Measurements from ENCODE around the gene RSRC1.

RSRC1 gene

DNA sequence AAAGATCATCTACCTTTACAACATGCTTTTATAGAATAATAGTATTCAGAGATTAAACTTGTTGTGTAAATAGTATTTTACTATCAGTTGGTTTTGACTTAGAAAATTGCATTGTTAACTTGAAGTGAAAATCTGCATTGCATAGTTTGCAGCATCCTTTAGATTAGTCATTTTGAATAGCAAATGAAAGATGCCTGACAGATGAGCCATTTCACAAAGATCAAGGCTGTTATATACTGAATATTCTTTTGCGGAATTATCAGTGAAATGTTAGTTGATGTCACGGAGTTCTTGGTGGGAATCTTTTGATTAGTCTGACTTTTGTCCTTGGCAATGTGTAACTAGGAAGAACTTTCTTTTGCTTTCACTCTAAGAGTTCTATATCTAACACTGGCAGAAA, 24.5 kb downstream of the RSRC1 start:
- no peak for DNase-seq
- no peak for ATAC-seq
- no peaks in the 10 kb centered on the region for H3K9me3 Mint-ChIP-seq
- no peak overlapping the region for H3K27ac Mint-ChIP-seq
- peaks cover 42% of the 10 kb centered on the region for H3K36me3 Mint-ChIP-seq (ENCODE audit: low read depth)
- no peaks in the 10 kb centered on the region for H3K27me3 Mint-ChIP-seq
- H3K4me3 Mint-ChIP-seq = no peak overlapping the region
- peaks cover 2% of the 10 kb centered on the region for H3K4me1 Mint-ChIP-seq

DNA sequence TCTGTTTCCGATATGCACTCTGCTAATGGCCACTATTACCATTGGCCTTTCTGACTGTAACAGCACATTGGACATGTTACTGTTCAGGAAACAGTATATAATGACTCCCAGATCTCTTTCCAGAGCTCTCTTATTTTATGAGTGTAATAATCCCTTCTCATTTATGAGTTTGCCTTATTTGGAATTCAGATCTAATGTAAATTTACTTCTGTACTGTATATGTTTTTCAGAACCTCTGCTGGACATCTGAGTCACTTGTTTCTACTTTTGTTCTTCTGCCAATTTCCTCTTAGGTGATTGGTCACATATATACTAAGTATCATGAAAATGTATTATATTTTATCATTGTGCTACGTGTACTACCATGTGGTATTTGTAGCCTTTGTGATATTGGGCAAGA, 30.5 kb downstream of the RSRC1 start:
- ATAC-seq (no peak), DNase-seq (no peak)
- Mint-ChIP-seq H3K36me3 (ENCODE audit: low read depth) (peaks cover 34% of the 10 kb centered on the region), H3K27ac (no peak overlapping the region), H3K4me1 (peaks cover 2% of the 10 kb centered on the region), H3K4me3 (no peak overlapping the region), H3K27me3 (no peaks in the 10 kb centered on the region), H3K9me3 (peaks cover 4% of the 10 kb centered on the region)

DNA sequence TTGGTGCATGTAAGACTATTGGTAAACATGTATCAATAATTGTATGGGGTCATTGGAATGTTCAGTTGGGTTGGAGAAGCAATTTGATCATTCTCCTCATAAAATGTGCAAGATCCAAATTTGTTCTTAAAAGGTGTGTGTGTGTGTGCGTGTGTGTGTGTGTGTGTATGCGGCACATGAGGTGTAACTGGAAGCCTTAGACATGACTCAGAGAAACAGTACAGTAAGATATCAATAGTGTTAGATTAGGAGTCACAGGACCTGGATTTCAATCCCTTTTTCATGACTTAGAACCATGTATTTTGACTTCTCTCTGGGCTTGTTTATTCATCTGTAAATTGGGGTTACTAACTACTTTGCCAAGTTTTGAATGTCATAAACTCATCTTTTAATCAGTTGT, 38.3 kb downstream of the RSRC1 start:
- Mint-ChIP-seq H3K9me3 (peaks cover 4% of the 10 kb centered on the region), H3K27ac (no peak overlapping the region), H3K4me1 (peaks cover 15% of the 10 kb centered on the region), H3K36me3 (ENCODE audit: low read depth) (peaks cover 20% of the 10 kb centered on the region), H3K4me3 (no peak overlapping the region), H3K27me3 (no peaks in the 10 kb centered on the region)
- no peak for DNase-seq
- ATAC-seq = no peak

DNA sequence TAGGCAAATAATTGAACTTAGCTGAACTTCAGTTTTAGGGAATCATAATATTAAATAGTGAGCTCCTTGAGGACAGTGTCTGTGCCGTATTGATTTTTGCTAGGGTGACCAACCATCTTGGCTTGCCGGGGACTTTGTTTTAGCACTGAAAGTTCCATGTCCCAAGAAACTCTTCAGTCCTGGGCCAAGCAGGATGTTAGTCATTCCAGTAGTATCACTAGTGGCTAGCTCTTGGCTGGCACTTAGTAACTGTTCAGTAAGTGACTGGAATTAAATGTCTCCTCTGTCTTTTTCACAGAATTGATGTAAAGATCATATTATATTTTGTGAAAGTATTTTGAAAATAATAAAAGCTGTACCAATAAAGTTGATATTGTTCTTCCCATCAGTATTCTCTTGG, 42.3 kb downstream of the RSRC1 start:
- H3K4me3 Mint-ChIP-seq = no peak overlapping the region
- H3K9me3 Mint-ChIP-seq = peaks cover 5% of the 10 kb centered on the region
- no peaks in the 10 kb centered on the region for H3K27me3 Mint-ChIP-seq
- DNase-seq = no peak
- peaks cover 31% of the 10 kb centered on the region for H3K36me3 Mint-ChIP-seq (ENCODE audit: low read depth)
- ATAC-seq = peak; percentile 75
- no peak overlapping the region for H3K27ac Mint-ChIP-seq
- peaks cover 16% of the 10 kb centered on the region for H3K4me1 Mint-ChIP-seq

DNA sequence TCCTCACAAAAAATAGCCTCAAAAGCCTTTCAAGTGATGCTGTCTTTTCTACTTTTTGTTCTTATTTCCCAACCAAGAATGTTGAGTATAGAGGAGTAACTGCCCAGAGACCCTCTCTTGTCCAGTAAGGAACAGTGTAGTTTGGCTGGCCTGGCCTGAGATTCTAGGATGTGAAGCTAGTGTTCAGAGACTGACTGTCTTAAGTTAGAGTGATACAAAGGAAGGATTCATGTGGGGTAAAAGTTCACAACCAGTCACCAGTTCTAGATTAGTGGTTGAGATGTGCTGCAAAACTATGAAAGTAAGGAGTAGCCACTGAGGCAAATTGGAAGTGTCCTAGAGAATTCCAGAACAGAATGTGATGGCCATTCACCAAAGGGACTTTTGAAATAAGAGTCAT, 49.1 kb downstream of the RSRC1 start:
- no peak overlapping the region for H3K4me3 Mint-ChIP-seq
- peaks cover 3% of the 10 kb centered on the region for H3K4me1 Mint-ChIP-seq
- ATAC-seq (no peak), DNase-seq (no peak)
- peaks cover 28% of the 10 kb centered on the region for H3K36me3 Mint-ChIP-seq (ENCODE audit: low read depth)
- H3K27ac Mint-ChIP-seq = no peak overlapping the region
- H3K9me3 Mint-ChIP-seq = peaks cover 5% of the 10 kb centered on the region
- H3K27me3 Mint-ChIP-seq = no peaks in the 10 kb centered on the region

DNA sequence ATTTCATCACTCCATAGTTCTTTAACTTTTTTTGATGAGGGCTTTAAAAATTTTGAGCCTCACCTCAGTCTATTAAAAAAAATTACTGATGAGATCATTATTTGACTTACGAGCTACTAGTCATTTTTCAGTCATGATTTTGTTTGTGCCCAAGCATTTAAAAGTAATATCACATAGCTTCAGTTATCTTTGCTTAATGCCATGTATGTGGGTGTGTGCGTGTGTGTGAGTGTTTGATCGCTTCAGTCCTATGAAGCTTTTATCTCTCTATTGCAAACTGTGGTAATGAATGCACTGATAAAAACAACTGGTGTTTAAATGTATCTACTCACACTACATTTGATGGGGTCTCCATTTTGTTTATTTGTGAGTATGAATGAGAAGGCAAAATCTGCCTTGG, 49.8 kb downstream of the RSRC1 start:
- no peak for ATAC-seq
- H3K27me3 Mint-ChIP-seq = no peaks in the 10 kb centered on the region
- H3K9me3 Mint-ChIP-seq = peaks cover 4% of the 10 kb centered on the region
- peaks cover 3% of the 10 kb centered on the region for H3K4me1 Mint-ChIP-seq
- peaks cover 23% of the 10 kb centered on the region for H3K36me3 Mint-ChIP-seq (ENCODE audit: low read depth)
- H3K27ac Mint-ChIP-seq = no peak overlapping the region
- no peak overlapping the region for H3K4me3 Mint-ChIP-seq
- DNase-seq = no peak

DNA sequence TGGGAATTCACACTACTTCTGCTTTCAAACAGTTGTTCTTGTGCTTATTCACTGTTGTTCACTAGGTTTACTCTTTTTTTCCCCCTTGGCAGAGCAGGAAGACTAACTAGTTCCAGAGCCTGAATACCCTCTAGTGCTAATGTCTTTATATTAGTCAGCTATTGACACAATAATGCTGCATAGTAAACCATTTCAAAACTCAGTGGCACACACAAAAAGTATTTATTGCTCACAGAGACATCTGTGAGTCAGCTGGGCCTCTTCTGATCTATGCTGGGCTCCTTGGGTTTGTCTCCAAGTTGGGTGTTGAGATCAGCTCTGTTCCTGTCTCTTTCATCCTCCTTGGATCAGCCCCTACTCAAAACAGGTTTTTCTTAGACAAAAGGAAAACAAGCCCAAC, 51.1 kb downstream of the RSRC1 start:
- ATAC-seq = peak; percentile 28
- Mint-ChIP-seq H3K4me1 (peaks cover 2% of the 10 kb centered on the region), H3K36me3 (ENCODE audit: low read depth) (peaks cover 20% of the 10 kb centered on the region), H3K4me3 (no peak overlapping the region), H3K27ac (no peak overlapping the region), H3K9me3 (peaks cover 4% of the 10 kb centered on the region), H3K27me3 (no peaks in the 10 kb centered on the region)
- no peak for DNase-seq

DNA sequence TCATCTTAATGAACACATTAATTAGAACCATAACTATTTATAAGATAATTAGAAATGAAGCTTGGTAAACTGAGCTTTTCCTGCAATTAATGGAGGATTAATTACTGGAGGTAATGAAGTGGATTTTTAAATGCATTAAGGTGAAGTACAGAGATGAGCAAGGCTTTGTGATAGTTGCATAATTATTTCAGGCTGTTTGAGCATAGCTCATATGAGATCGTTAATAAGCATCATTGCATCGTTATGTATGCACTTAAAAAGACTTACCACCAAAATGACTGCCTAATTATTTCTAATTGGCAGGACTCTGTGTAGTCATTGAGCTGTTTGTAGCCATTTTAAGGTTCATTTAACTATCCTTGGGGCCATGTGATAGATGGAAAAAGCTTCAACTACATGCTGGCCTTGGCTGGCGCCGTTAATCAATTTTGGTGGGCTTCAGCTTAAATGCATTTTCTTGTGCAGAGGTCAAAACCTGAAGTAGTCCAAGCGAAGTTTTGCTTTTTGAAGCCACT, 55.3 kb downstream of the RSRC1 start:
- ATAC-seq (no peak), DNase-seq (no peak)
- peaks cover 21% of the 10 kb centered on the region for H3K4me1 Mint-ChIP-seq
- no peaks in the 10 kb centered on the region for H3K27me3 Mint-ChIP-seq
- H3K9me3 Mint-ChIP-seq = peaks cover 11% of the 10 kb centered on the region
- H3K36me3 Mint-ChIP-seq (ENCODE audit: low read depth) = peaks cover 15% of the 10 kb centered on the region
- H3K4me3 Mint-ChIP-seq = no peak overlapping the region
- H3K27ac Mint-ChIP-seq = no peak overlapping the region

DNA sequence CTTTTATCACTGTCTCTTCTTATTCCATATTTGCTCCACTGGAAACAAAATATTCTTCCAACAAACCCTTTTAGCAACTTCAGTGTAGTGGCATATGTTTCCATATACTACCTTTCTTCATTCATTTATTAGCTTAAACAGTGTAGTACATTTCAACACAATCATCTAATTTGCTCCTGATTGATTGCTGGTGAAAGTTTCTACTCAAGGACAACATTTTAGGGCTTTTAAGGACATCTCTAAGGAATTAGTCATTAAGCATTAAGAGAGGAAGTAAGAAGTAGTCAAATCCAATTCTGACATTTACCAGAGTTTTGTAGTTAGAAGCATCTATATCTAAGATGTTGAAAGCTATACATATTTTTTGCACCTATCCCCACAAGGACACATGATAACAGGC, 55.8 kb downstream of the RSRC1 start:
- peaks cover 11% of the 10 kb centered on the region for H3K9me3 Mint-ChIP-seq
- H3K36me3 Mint-ChIP-seq (ENCODE audit: low read depth) = peaks cover 16% of the 10 kb centered on the region
- ATAC-seq = no peak
- H3K4me3 Mint-ChIP-seq = no peak overlapping the region
- no peaks in the 10 kb centered on the region for H3K27me3 Mint-ChIP-seq
- H3K27ac Mint-ChIP-seq = no peak overlapping the region
- H3K4me1 Mint-ChIP-seq = peaks cover 21% of the 10 kb centered on the region
- no peak for DNase-seq

DNA sequence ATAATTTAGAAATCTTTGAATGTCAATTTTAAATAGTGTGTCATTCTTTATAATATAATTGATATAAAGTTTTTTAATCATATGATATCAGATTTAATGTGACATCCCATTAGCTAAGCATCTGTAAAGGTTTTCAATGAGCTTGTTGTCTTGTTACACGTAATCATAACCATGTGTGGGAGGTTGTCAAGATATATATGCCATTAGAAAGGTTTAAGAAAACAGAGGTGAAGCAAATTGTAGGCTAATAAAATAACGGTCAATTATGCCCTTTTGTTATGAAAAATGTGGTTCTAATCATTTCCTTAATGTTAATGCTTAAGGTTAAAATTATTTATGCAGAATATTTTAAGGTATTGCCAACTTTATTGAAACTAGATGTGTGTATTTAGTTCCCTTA, 56.3 kb downstream of the RSRC1 start:
- peaks cover 11% of the 10 kb centered on the region for H3K9me3 Mint-ChIP-seq
- H3K36me3 Mint-ChIP-seq (ENCODE audit: low read depth) = peaks cover 19% of the 10 kb centered on the region
- DNase-seq (no peak), ATAC-seq (no peak)
- H3K4me1 Mint-ChIP-seq = peaks cover 21% of the 10 kb centered on the region
- no peak overlapping the region for H3K27ac Mint-ChIP-seq
- no peak overlapping the region for H3K4me3 Mint-ChIP-seq
- H3K27me3 Mint-ChIP-seq = no peaks in the 10 kb centered on the region

DNA sequence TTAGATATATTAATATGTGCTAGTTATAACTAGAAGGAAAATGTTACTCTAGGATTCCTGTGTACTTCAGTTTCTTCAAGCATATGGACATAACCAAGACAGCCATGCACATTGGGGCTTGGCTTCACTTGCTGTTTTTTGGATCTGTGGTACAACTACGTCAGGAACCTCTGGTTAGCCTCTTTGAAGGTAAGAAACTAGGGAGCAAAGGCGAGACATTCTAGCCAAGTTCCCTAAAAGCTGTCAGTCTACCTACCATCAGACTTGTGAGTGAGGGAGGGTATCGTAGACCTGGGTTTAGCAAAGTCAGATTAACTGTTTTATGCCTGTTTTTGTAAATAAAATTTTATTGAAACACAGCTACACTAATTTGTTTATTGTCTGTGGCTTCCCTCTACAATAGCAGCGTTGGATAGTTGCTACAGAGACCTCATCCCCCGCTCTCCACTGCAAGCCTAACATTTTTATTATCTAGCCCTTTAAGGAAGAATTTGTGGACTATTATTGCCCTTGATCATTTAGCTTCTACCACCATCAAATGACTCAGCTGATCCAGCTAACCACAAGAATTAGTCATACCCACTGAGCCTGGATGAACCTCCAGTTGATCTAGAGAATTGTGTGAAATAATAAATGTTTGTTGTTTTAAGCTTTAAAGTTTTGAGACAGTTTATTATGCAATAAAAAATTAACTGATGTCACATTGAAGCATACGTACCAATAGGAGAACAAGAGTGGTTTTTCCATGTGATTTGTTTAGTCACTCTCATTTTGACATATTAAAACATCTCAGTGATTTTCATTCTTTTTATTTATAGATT, 58.1 kb downstream of the RSRC1 start:
- no peak for DNase-seq
- Mint-ChIP-seq H3K27ac (no peak overlapping the region), H3K27me3 (no peaks in the 10 kb centered on the region), H3K36me3 (ENCODE audit: low read depth) (peaks cover 30% of the 10 kb centered on the region), H3K4me1 (peaks cover 21% of the 10 kb centered on the region), H3K9me3 (peaks cover 11% of the 10 kb centered on the region), H3K4me3 (no peak overlapping the region)
- peak; percentile 84 for ATAC-seq

DNA sequence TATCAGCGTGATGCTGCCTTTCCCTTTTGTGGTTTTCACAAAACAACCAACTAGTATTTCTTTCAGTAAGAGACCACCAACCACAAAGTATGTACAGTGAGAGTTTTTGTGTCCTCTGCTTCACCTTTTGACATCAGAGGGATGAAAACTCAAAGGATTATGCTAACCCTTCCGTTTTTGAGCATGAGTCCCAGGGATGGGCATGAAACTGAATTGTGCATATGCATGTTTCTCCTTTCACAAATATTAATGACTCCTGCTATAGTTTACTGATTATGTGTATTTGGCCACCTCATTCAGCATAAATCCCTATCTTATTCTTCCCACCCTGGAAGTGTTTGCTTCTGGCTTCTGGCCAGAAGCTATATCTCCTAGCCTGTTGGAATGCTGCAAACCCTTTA, 59.2 kb downstream of the RSRC1 start:
- Mint-ChIP-seq H3K4me3 (no peak overlapping the region), H3K4me1 (peaks cover 21% of the 10 kb centered on the region), H3K27ac (no peak overlapping the region), H3K36me3 (ENCODE audit: low read depth) (peaks cover 29% of the 10 kb centered on the region), H3K9me3 (peaks cover 11% of the 10 kb centered on the region), H3K27me3 (no peaks in the 10 kb centered on the region)
- DNase-seq = no peak
- no peak for ATAC-seq

DNA sequence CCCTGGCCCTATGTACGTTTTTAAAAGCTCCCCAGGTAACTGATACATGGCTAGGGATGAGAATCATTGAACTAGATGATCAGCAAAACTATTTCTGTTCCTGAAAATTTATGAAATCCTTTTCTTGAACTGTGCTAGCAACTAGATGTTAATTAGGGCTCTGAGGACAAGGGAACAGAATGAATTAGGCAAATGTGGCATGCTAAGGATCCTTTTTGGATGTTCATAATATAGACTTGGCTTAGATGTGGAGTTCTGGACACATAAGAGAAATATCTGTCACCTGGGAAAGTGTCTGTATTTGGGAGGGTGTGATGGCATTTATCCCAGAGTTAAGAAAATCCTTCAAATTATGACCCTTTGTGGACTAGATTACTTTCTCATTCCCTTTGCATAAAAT, 71.2 kb downstream of the RSRC1 start:
- ATAC-seq (no peak), DNase-seq (no peak)
- Mint-ChIP-seq H3K4me3 (no peak overlapping the region), H3K4me1 (no peaks in the 10 kb centered on the region), H3K27ac (no peak overlapping the region), H3K27me3 (no peaks in the 10 kb centered on the region), H3K9me3 (peaks cover 10% of the 10 kb centered on the region), H3K36me3 (ENCODE audit: low read depth) (peaks cover 9% of the 10 kb centered on the region)

DNA sequence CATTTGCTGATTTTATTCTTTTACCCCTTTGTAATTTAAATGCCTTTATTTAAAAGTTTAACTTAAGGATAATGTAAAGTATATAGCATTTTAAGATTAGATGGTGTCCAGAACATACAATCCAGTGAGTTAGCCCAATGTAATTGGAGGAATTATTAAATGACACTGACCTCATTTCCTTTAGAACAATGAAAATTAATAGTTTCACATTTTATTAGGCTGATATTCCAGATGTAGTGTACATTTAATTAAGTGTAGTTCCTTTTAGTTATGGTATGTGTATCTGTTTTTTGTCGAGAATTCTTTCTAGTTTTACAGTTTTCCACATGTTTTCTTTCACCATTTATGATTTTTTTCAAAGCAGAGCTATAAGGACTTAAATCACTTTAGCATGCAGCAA, 75.8 kb downstream of the RSRC1 start:
- H3K27me3 Mint-ChIP-seq = no peaks in the 10 kb centered on the region

DNA sequence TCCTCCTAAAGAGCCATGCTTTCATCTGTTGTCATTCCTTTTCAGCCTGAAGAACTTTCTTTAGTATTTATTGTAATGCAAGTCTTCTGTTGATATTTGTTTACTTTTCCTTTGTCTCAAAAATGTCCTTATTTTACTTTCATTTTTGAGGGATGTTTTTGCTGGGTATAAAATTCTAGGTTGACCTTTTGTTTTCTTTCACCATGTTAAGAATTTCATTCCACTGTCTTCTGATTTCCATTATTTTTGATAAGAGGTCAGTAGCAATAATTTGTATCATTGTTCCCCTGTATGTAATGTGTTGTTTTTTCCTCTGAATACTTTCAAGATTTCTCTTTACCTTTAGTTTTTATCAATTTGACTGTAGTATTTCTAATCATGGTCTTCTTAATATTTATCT, 91.1 kb downstream of the RSRC1 start:
- ATAC-seq = no peak
- Mint-ChIP-seq H3K27me3 (no peaks in the 10 kb centered on the region), H3K4me1 (no peaks in the 10 kb centered on the region), H3K4me3 (no peak overlapping the region), H3K36me3 (ENCODE audit: low read depth) (peaks cover 70% of the 10 kb centered on the region), H3K27ac (no peak overlapping the region), H3K9me3 (peaks cover 39% of the 10 kb centered on the region)
- DNase-seq = no peak

More for the DNA sequence above, 75.8 kb downstream of the RSRC1 start:
- ATAC-seq (no peak), DNase-seq (no peak)
- H3K4me1 Mint-ChIP-seq = no peaks in the 10 kb centered on the region
- H3K4me3 Mint-ChIP-seq = no peak overlapping the region
- peaks cover 7% of the 10 kb centered on the region for H3K9me3 Mint-ChIP-seq
- H3K27ac Mint-ChIP-seq = no peak overlapping the region
- H3K36me3 Mint-ChIP-seq (ENCODE audit: low read depth) = peaks cover 3% of the 10 kb centered on the region

Measured in activated naive CD8-positive, alpha-beta T cell treated with anti-CD3 and anti-CD28 coated beads, Interleukin-2, amount 50 U/mL, for 24 hours (primary cell).